GM15510 (cell line): Measurements from ENCODE around the gene CIBAR2.

ENCODE experiments used
- POLR2A ChIP-seq: IDR thresholded peaks from 3 replicates; pipeline ENCODE4 v1.6.1; 2011; ENCODE audit warnings: borderline replicate concordance; ENCODE audit not compliant: insufficient read length; ENCODE audit errors: extremely low read depth

Gene CIBAR2

GRCh38 chr16:85137323-85138072 is 25.2 kb upstream of the CIBAR2 start:
- TF ChIP-seq POLR2A, result no peak

- no peak for TF ChIP-seq POLR2A
These were observed 24.5 kb upstream of the CIBAR2 start for GRCh38 chr16:85136702-85137322.

DNA sequence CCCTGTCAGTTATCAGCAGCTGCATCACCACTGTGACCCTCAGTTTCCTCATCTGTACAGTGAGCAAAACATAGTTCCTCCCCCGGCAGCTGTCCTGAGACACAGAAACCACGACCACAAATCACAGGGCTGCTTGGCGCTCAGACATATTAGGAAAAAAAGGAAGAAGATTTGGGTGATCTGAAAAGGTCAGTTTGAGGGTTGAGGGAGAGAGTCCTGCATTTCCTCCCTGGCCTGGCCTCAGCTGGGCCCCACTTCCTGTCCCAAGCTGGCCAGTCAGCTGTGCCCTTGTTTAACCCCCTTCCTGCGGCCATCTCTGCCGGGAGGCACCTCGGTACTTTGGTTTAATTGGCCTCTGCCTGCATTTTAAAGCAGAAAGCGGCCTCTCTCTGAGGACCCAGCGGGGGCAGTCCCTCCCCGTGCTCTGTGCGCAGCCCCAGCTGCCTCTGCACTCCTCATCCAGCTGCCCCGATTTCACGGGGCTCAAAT is 24.0 kb upstream of the CIBAR2 start:
- TF ChIP-seq POLR2A, result no peak

GRCh38 chr16:85134789-85135142 is 22.5 kb upstream of the CIBAR2 start:
- no peak for TF ChIP-seq POLR2A

DNA sequence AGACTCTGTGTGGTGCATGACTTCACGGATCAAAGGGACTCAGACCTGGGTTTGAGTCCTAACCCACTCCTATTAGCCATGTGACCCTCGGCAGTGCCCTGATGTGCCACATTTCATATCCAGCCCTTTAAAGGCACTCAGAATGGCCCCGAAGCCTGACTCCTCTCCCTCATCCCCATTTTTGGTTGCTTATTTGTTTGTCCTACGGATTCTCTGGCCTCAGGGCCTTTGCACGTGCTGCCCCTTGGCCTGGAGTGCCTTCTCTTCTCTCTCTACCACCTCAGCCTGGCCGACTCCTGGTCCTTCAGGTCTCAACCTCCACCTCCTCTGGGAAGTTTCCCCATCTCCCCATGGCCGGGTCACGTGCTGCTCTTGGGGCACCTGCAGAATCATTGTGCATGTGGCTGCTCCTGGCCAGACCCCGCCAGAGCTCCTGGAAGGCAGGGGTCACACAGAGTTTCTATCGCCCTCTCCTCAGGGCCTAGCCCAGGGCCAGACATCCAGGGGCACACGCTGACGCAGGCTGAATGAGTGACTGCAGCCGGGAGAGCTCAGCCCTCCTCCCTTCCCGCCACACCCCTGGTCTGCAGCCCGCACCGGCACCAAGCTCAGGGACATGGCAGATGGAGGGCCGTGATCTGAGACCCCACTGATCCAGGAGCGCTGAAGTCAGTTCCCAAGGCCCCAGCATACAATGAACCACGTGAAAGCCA is 22.0 kb upstream of the CIBAR2 start:
- TF ChIP-seq POLR2A, result no peak

DNA sequence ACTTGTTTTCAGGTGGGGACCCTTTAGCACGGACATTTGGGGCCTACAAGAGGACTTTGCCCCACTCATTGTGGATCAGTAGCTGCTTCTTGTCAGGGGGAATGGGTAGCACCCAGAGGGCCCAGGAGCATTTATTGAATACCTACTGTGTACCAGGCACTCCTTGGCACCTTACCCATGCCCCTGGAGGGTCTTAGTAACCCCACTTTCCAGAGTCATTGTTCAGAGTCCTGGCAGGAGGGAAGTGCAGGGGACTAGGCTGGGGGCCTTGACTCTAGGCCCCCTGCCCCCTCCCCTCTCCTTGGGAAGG is 21.0 kb upstream of the CIBAR2 start:
- no peak for TF ChIP-seq POLR2A

DNA sequence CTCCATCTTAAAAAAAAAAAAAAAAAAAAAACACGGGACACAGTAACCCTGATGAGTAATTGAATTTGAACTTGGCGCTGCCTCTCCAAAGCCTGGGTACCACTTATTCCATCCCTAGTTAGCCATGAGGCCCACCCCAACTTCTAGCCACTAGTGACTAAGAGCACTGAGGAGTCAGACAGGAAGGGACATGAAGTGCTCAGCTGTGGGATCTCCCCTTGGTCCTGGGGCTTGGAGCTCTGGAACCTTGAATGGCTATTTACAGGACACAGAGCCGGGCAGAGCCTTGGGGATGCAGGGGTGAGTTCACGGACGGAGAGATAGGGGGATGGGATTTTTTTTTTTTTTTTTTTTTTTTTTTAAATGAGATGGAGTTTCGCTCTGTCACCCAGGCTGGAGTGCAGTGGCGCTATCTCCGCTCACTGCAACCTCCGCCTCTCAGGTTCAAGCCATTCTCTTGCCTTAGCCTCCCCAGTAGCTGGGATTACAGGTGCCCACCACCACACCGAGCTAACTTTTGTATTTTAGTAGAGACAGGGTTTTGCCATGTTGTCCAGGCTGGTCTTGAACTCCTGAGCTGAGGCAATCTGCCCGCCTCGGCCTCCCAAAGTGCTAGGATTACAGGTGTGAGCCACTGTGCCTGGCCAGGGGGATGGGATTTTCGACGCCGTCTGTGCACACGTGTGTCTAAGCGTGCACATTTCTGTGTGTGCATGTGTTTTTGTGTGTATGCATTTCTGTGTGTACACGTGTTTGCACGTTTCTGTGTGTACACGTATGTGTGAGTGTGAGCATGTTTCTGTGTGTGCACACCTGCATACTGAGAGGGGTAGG is 20.4 kb upstream of the CIBAR2 start:
- no peak for TF ChIP-seq POLR2A

DNA sequence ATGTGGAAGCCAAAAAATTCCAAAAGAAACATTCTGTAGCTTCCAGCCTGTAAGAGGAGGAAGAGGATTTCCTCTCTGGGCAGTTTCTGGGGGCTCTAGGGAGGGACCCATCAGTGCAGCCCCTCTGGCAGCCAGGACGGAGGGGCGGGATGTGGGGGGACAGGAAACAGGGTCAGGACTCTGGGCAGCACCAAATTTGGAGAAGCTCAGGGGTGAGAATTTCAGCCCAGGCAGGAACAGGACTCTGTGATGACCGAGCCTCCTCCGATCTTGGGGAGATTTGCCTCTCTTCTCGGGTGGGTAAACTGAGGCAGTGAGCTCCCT is 18.4 kb upstream of the CIBAR2 start:
- TF ChIP-seq POLR2A, result no peak

DNA sequence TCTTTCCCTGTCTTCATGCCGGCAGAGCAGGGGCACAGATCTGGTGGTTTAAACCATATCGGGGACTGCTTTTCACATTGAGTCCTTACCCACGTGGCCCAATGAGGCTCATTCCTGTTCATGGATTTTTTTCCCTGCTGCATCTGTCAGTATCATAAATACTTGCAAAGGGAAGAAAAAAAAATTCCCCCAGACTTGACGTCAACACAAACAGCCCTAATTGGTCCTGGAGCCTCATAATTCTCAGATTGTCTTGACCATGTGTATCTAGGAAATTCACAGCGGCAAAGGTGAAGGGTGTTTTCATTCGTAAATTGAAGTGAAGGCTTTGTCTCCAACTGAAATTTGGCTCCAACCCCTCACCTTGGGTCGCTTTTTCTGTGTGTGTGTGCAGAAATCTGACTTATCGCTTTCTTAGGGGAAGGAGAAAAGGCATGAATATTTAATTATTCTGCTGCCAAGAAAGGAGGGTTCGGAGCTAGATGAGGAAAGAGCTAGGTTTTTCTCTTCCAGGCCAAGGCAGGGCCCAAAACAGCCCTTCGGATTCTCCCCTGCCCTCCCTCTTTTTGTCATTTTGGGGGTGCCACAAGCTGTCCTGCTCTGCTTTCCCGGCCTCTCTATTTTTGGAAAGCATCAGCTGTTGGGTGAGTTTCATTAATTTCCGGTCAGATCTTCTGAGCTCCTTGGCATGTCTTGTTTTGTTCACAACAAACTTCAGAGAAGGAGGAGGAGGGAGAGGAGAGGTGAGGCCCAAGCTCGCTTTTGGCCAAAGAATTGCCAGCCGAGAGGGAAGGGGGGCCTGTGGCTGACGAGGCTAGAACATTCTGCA is 17.8 kb upstream of the CIBAR2 start:
- no peak for TF ChIP-seq POLR2A

GRCh38 chr16:85128079-85128837 is 16.0 kb upstream of the CIBAR2 start:
- no peak for TF ChIP-seq POLR2A

DNA sequence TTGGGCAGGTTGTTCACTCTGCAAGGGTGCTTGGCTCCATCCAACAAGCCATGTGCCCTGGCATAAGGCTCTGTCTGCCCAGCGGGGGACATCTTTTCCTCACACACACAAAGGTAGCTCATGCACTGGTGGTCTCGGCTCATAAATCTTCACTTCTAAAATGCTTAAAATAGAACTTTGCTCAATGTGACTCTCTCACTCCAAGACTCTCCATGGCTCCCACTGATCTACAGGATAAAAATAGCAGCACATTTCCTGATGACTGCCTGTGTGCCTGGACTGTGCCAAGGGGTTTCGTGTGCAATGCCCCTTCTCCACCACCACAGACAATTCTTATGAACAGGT is 15.1 kb upstream of the CIBAR2 start:
- TF ChIP-seq POLR2A, result no peak

DNA sequence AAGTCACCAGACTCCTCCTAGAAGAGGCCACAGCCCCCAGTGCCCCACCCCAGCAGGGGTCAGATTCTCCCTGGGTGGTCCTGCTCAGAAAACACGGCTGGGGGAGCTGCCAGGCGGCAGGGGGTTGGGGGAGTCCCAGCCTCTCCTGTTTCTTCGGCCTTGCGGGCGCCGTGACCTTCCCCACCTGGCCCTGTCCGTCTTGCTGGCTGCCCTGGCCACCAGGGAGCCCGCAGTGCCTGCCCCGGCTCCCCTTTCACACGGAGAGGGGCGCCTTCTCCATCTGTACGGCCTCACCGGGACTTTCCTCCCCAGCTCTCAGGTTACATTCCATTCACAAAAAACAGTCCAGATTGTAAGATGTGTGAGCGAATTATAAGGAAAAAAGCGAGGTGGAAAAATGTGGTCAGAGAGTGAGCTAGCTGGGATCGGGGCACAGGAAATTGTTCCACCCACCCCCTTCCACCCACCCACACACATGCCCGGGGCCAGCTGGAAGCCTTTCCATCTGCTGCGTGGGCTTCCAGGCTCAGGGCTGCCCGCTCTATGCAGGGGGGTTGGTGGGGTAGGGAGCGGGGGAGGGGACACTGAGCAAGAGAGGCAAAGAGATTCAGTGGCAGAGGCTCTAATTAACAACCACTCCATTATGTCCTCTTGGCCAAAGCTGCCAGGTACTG is 14.6 kb upstream of the CIBAR2 start:
- TF ChIP-seq POLR2A, result no peak

DNA sequence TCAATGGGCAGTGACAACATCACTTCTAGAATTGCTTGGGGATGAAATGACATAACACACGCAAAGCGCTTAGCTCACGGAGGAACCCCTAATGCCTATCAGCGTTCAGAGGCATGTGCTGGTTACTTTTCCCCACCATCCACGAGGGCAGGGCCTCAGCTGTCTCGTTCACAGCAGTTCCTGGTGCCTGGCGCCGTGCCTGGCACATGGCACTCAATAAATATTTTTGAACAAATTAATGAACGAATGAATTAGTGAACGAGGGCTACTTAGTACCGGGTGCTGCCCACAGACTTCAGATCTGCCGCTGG is 14.1 kb upstream of the CIBAR2 start:
- no peak for TF ChIP-seq POLR2A

DNA sequence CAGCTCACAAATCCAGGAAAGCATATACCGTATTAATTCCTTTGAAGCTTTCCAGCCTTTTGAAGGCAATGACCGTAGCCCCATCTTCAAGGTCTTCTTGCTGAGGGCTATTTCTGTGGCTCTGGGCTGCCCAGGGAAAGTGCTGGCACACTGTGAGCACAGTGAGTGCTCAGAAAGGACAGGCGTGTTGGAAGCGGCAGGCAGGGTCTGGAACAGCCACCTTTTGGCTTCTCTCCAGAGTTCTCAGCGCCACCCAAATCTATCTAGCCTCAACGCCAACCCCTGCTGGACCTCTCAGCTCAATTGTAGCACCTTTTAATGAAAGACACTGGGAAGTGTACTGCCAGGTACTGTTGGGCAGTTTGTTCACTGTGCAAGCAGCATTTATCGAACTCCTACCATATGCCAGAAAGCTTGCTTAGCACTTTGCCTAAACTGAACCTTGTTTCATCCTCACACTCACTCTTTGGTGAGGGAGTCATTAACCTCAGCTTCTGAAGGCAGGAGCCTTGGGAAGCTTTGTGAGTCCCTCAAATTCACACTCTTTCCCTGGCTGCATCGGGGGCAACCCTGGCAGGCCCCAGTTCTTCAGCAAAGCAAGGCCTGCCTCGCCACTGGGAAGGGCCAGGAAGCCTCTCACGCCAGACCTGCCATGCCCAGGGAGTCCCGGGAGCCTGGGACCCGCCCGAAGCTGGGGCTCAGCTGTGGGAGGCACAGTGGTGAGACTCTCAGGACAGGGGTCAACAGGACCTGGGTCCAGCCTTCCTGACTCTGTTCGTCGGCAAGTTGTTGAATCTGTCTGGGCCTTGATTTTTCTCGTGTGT is 13.5 kb upstream of the CIBAR2 start:
- TF ChIP-seq POLR2A, result no peak
